Measurements from ENCODE around the gene IQGAP3.

IQGAP3 gene

DNA sequence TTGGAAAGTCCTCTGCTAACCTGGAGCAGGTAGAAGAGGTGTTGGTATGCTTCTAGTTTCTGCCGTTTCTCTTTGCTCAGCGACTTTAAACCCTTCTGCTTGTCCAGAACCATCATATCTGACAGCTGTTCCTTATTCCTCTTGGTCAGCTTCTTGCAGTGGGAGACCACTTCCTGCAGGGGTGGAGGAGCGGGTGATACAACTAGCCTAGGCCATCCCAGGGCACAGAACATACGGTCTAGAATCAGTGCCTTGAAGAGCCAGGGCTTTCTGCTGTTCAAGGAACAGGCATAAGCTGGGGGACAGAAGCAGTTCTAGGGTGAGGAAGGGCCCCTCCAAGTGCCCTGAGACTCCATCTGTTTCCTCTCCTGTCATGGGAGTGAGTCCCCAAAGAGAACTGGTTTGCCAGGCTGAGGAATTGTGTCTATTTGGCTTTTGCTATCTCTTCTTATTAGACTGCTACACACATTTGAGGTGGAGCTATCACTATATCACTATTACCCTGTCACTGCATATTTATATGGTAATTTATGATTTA is 32.5 kb downstream of the IQGAP3 start:
- no peak for DNase-seq (ENCODE audit: low read depth)

DNA sequence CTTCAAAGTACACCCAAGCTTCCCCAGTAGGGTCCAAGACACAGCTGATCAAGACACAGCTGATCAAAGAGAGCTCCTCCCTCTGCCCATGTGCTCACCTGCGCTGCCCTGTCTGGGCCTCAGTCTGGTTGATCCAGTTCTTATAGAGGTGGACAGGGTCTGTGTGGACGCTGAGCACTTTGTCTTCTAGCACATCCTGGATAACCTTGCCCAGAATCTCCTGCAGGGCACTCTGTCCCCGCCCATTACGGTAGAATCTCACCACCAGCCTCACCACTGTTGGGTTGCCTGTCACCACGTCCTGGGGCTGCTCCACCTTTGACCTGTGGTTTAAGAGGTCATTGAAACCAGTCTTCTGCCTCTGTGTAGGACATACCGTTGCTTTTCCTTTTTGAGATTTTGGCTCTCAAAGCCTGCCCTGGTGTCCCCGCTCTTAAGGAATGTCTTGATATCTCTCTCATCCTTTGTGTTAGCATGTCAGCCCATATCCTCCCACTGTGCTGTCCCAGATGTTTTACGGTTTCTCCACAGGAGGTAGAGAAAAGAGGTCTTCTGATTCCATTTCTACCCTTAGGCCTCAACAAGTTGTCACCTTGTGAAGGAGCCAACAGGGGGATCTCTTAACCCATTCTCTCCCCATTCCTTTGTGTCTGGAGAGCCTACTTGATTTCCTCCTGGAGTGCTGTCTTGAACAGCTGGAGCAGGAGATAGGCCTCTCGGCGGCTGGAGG is 33.5 kb downstream of the IQGAP3 start:
- DNase-seq (ENCODE audit: low read depth), result no peak

DNA sequence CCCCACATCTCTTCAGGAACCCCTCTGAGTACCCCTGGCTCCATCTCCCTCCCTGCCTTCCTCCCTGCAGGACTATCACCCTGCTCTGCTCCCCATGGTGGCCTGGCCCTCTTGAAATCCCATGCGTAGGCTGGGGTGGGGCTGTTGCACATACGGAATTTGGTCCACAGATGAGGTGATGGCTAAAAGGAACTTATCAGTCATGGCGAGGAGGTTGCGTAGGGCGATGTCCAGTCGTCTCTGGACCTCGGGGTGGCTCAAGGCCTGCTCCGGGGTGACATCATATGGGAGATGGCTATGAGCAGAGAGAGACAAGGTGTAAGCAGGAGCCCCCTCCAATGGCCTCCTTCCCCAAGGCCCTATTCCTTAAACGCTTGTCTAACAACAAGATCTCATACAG is 35.3 kb downstream of the IQGAP3 start:
- DNase-seq (ENCODE audit: low read depth), result no peak

DNA sequence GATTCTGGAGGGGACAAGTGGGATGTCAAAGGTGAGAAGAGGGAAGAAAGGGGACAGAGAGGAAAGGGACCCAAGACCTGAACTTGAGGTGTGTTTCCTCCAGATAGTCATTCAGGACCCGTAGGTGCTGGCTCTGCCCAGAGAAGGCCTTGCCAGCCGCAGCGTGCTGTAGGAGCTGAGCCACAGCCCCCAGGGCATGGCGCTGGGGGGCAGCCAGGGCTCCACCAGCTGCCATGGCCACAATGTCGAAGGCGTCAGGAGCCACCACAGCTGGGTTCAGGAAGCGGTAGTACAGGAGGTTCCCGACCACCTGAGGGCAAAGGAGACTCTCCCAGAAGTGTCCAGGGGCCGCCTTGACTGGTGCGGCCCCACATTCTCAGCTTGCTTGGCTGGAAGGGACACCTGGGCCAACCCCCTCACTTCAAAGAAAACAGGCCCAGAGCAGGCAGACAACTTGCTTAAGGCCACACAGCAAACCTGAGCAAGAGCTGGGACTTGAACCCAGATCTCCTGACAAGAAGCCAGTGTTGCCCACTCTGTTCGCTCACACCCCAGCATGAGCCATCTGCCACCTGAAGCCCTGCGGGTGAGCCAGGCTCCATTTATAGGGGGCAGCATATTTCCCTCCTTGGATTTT is 37.8 kb downstream of the IQGAP3 start:
- no peak for DNase-seq (ENCODE audit: low read depth)

DNA sequence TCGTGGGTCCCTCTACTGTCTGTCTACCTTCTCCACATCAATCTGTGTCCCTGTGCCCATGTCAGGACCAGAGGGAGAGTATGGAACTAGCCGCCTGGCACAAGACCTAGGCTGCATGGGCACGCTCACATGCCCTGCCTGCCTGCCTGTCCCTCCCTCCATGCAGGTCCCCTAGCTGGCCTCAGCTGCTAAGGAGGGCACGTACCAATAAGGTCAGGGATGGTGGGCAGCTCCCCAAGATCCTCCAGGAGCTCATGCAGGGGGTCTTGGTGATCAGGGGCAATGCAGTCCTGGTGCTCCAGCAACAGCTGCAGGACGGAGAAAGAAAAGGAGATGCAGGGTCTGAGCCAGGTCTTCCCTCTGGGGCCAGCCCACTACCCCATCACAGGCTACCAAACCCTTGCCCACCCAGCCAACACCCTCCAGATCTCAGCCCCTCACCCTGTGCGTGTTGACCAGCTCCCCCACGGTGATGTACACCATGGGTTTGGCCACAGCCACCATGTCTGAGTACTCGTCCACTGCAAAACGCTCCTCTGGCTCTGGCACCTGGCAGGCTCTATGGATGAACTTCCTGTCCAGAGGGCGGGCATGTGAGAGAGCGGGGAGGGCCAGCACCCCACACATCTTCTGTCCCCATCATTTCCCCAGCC is 38.7 kb downstream of the IQGAP3 start:
- DNase-seq (ENCODE audit: low read depth), result no peak

DNA sequence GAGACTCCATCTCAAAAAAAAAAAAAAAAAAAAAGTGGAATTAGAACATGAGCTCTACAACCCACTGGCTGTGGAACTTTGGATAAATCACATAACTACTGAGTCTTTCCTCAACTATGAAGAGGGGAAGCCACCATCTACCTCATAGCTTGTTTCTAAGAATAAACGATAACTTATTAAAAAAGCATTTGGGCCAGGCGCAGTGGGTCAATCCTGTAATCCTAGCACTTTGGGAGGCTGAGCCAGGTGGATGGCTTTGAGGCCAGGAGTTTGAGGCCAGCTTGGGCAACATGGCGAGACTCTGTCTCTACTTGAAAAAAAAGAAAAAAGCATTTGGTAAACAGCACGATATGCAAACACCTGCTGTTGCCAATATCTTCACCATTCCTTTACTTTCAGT is 40.0 kb downstream of the IQGAP3 start:
- no peak for DNase-seq (ENCODE audit: low read depth)

DNA sequence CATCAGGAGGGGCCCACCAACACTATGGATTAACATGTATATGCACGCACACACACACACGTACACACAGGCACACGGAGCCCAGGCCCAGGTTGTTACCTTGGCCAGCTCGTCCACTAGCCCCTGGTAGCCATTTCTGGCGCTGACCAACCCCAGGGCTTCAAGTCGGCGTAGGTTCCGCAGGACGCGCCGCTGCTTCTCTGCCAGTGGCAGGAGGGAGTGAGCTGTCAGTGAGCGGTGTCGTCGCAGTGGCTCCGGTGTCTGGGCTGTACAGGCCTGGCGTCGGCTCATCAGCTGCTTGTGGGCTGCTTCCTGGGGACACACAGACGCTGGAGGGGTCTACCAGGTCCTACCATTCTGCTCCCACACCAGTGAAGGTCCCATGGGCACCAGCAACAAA is 42.4 kb downstream of the IQGAP3 start:
- no peak for DNase-seq (ENCODE audit: low read depth)

DNA sequence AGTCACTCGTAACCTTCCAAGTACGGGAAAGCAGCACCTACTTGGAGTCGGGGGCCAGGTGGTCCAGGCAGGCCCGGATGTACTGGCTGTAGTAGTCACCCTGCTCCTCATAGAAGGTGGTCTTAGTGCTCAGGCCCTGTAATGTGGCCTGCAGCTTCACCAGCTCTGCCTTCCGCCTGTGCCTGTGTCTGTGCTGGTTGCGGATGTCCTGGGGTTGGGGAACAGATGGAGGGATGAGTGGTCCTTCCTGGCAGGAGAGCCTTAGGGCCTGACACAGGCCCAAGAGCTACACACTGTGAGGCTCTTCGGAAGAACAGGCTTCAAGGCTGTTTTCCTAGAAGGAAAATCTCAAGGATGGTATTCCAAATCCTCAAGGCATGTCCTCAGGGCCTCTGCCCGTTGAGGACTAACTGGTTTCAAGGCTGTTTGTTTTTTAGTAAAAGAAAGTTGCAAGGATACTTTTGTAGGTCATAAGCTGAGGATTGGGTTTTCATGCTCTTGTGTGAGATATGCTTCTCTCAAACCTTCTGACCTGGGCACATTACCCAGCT is 43.4 kb downstream of the IQGAP3 start:
- no peak for DNase-seq (ENCODE audit: low read depth)

DNA sequence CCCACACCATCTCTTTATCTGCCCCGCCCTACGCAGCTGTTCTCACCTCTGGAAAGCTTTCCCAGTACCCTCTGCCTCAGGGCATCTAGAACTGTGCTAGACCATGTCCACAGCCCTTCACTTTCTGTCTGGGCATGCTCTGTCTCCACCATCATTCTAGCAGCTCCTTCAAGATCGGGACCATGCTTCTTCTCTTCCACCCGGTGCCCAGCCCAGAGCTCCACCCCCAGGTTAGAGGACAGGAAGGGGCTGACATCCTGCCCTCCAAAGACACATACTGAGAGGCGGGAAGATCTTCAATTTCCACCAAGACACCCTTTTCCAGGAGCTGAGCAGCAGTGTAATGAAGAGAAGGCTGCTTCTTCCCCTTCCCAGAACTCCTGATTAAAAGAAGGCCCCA is 44.1 kb downstream of the IQGAP3 start:
- no peak for DNase-seq (ENCODE audit: low read depth)

DNA sequence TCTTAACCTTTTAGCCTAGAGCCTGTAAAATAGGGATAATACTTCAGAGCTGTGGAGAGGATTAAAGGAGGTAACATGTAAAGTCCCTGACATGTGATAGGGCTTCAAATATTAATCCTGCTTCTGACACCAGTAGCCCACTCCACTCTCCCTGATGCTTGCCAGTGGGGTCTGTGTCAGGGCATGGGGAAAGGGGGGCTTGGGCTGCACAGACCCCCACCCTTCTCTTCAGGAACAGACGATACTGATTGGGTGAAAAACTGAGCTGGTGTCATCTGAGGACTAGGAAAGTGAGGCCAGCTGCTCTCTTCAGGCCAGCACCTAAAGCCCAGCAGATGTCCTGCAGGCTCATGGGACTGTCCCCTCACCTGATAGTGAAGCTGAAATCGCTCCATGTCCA is 44.8 kb downstream of the IQGAP3 start:
- DNase-seq (ENCODE audit: low read depth), result no peak

DNA sequence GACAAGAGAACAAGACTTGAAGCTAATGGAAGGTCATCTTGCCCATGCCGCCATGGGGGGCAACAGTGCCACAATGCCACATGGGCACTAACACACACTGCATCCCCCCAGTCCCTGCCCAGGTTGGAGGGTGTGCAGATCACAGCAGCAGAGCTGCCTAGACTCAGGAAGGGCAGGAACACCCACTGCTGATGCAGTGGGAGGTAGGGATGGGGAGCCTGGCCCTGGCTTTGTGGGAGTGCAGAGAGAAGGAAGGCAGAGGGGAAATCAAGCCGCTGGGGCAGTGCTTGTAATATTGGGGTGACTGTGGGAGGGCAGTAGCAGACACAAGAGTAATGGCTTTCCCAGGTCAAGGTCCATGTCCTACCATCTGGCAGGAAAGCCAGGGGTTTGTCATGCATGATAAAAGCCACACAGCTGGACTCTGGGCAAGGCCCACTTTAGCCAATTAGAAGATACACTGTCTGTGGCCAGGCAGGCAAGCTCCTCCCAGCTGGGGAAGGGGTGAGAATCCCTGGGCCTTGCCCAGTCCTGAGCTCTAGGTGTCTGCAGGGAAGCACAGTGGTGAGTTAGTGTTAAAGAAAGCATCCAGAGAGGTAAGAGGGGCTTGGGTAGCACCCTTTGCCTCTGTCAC is 46.4 kb downstream of the IQGAP3 start:
- no peak for DNase-seq (ENCODE audit: low read depth)

DNA sequence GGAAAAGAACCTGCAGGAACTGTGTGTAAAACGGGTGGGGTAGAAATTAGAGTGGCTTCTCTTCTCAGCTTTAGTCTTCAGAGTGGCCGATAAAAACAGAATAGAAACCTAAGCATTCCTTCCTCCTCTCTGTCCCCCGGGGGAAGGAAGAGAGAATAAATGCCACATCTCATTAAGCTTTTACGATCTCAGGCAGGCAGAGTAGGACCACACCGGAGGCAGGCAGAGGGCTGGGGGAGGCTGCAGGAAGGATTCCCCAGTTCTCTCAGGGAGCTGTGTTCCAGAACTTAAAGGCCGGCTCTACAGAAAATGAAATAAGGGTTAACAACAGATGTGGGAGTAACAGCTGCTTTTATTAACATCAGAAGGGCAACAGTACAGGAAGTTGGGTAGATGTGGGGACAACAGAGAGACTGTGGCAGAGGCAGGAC is 47.3 kb downstream of the IQGAP3 start:
- no peak for DNase-seq (ENCODE audit: low read depth)

DNA sequence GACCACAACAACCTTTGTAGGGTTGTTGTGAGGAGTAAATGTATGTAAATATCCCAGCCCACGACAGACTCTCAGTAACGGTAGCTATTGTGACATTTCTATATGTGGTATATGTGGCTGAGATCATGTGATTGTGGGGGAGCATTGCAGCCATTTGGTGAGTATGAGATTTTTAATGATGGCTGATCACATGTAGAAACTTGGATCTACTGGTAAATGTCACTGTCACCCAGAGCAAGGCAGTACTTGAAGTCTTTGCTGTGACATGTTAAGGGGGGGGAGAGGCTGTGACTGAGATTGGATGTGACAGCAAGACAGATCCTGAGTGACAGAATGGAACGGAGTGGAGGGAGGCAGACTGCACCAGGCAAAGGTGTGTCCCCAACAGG is 47.9 kb downstream of the IQGAP3 start:
- DNase-seq (ENCODE audit: low read depth), result no peak

DNA sequence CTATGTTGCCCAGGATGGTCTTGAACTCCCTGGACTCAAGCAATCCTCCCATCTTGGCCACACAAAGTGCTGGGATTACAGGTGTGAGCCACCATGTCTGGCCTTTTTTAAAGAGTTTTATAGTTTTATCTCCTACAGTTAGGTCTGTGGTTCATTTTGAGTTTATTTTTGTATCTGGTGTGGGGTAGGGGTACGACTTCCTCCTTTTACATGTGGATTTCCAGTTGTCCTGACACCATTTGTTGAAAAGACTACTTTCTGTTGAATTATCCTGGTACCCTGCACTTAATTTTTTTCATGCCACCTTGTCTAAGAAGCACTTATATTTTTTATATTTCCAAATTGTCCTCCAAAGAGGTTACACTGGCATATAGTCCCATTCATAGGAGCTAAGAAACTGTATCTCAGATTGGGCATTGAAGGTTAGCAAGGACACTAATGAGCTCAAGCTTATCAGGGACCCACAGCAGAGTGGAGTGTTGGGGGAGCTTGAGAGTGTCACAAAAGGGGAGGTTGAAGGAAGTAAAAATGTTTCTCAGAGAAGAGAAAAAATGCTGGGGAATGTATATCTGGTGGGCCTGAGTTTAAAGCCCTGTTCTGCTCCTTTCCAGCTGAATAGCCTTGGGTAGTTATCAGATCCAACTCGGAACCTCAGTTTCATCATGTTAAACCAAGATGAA is 48.4 kb downstream of the IQGAP3 start:
- no peak for DNase-seq (ENCODE audit: low read depth)

DNA sequence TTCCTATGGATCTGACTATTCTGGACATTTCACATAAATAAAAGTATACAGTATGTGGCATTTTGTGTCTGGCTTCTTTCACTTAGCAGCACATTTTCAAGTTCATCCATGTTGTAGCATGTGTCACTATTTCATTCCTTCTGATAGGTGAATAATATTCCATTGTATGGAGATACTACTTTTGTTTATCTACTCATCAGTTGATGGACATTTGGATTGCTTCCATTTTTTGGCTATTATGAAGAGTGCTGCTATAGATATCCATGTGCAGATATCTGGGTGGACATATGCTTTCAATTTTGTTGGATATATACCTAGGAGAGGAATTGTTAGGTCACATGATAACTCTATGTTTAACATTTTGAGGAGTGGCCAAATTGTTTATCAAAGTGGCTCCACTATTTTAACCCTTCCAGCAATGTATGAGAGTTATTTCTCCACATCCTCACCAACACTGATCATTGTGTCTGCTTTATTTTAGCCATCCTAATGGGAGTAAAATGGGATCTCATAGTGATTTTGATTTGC is 49.9 kb downstream of the IQGAP3 start:
- no peak for DNase-seq (ENCODE audit: low read depth)

DNA sequence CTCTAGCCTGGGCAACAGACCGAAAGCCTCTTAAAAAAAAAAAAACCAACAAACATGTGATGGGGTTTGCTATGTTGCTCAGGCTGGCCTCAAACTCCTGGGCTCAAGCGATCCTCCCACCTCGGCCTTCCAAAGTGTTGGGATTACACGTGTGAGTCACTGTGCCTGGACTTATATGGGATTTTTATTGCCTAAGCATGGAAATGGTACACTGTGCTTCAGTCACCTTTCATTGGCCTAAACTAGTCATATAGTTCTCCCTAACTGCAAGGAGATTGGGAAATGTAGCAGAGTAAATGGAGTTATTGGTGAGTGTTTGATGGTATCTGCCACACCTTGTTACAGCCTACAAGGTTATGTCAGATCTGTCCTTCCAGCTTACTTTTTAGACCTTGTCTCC is 54.6 kb downstream of the IQGAP3 start:
- no peak for DNase-seq (ENCODE audit: low read depth)

DNA sequence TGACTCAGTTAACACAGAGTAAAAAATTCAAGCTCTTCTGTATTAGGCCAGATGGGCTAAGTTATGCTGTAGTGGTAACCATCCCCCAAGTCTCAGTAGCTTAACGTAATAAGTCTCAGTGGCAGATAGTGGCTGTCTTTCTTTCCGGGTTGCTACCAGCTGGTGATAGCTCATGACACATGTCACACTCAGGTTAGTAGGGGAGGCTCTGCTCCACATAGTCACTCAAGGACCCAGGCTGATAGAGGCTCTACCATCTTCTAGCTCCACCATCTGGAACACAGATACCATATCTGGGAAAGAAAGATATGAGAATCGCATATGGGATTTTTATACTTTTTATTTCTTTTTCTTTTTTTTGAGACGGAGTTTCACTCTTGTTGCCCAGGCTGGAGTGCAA is 55.5 kb downstream of the IQGAP3 start:
- no peak for DNase-seq (ENCODE audit: low read depth)

DNA sequence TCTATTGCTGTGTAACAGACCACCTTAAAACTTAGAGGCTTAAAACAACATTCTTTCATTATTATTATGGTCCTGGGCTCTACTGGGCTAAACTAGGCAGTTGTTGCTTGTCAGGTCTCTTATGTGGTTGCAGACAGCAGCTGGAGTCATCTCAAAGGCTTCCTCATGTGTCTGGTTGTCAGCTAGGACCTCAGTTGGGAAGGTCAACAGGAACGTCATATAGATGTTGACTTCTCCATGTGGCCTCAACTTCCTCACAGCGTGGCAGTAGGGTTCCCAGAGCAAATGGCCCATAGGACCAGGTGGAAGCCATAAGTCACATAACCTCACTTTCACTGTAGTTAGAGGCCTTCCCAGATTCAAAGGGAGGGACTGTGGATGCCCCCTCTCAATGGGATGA is 56.4 kb downstream of the IQGAP3 start:
- no peak for DNase-seq (ENCODE audit: low read depth)

DNA sequence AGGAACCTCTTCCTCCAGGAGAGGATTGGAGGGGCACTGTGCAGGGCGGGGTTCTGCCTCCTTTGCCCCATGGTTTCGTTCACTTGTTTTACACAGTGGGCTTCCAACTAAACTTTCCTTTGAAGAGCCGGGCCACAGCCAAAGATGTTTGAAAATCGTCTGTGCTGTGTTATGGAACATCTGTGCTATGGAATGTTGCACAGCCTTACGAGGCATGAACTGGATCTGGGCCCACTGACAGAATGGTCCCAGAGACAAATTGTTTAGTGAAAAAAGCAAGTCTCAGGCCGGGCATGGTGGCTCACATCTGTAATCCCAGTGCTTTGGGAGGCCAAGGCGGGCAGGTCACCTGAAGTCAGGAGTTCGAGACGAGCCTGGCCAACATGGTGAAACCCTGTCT is 59.2 kb downstream of the IQGAP3 start:
- no peak for DNase-seq (ENCODE audit: low read depth)

DNA sequence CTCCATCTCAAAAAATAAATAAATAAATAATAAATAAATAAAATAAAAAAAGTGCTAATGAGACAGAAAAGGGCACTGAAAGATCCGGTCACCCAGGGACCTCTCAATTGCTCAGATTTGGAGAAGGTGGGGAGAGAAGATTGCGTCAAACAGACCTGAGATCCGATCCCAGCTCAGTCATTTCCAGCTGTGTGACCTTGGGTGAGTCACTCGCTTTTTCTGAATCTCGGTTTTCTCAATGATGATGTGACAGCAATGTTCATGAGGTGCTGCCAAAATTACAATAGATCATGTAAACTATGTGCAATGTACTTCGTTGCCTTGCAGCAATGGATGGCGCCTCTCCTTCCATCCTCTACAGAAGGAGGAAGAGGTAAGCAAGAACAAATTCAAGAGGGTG is 60.7 kb downstream of the IQGAP3 start:
- DNase-seq (ENCODE audit: low read depth), result peak; percentile 47

DNA sequence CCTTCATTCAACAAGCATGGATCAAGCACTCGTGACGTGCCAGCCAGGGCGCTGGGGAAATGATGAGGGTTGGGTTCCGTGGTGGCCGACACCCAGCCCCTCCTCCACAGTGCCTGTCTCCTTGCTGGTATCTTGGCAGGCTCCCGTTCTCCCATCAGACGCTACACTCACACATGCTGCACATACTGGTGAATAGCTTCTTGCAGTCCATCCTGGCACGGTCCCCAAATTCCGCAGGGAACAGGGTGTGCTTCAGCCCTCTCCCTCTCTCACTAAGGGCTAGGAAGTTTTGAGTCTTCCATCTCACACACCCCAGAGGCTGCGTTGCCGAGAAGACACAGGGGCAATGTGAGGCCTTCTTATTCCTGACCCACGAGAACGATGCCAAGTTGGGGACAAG is 61.7 kb downstream of the IQGAP3 start:
- peak; percentile 80 for DNase-seq (ENCODE audit: low read depth)

All from fibroblast of the conjunctiva (primary cell).